NCI-H2227 (cell line): ENCODE results near the gene EDA2R.

Experiments
- DNase-seq: peaks from one replicate; lab custom pipeline; 2025; ENCODE audit not compliant: unreplicated experiment; lab: John Stamatoyannopoulos, UW

EDA2R gene

GRCh38 chrX:66547847-66548369 lies 91.0 kb downstream of the EDA2R start:
- DNase-seq: no peak
